Caco-2 (cell line): ENCODE data around the gene MEF2B. TPM values are rescaled to one million over a fixed set of nuclear protein-coding genes. Genes with fewer than 3 reads are reported as not detected.

Source experiments
- BruUV-seq: library from RNA; stranded (reverse); fragments of 400-500 nt; replicated peaks from 2 replicates; lab custom pipeline; 2021; lab: Mats Ljungman, UMichigan
- CTCF ChIA-PET: fragments of 300-600 bp; sonication (Branson Sonifier 250); formaldehyde crosslinking; loops from one replicate; lab custom pipeline; 2022; ENCODE audit warnings: antibody characterized with exemption; lab: Charles Lee
- POLR2A ChIA-PET: fragments of 300-600 bp; sonication (Branson Sonifier 250); formaldehyde crosslinking; loops from one replicate; lab custom pipeline; 2022; ENCODE audit warnings: antibody characterized with exemption; lab: Charles Lee
- DNase-seq, 2 experiments: peaks; one replicate each; pipeline versions ENCODE4 v3.0.0 to v3.0.0-alpha.2; 2020 to 2022
- H3K27me3 ChIP-seq: replicated peaks from 2 replicates; pipeline ENCODE4 v1.6.0; 2011; ENCODE audit warnings: low read length; ENCODE audit not compliant: control insufficient read depth, insufficient read depth
- H3K36me3 ChIP-seq: 2 replicates; pipeline ENCODE4 v1.5.1; 2011; ENCODE audit warnings: low read length; ENCODE audit not compliant: control insufficient read depth, insufficient read depth
- H3K4me1 ChIP-seq: fragments of 250-450 bp; sonication (Bioruptor Pico); 2 replicates; pipeline ENCODE4 v1.5.1; 2020; ENCODE audit warnings: mild to moderate bottlenecking
- H3K4me3 ChIP-seq: 2 replicates; pipeline ENCODE4 v1.5.1; 2011; ENCODE audit warnings: low read depth, mild to moderate bottlenecking, control low read depth, low read length
- H3K9me3 ChIP-seq: fragments of 250-450 bp; sonication (Bioruptor Pico); 2 replicates; pipeline ENCODE4 v1.5.1; 2020; ENCODE audit warnings: mild to moderate bottlenecking, moderate library complexity
- H3K27ac Mint-ChIP-seq: one replicate; pipeline ENCODE4 v1.8.0; 2022; ENCODE audit warnings: mixed read lengths; ENCODE audit not compliant: unreplicated experiment
- H3K27me3 Mint-ChIP-seq: one replicate; pipeline ENCODE4 v1.8.0; 2022; ENCODE audit warnings: mixed read lengths; ENCODE audit not compliant: insufficient read depth, unreplicated experiment
- H3K36me3 Mint-ChIP-seq: one replicate; pipeline ENCODE4 v1.8.0; 2022; ENCODE audit warnings: mild to moderate bottlenecking, mixed read lengths; ENCODE audit not compliant: insufficient read depth, unreplicated experiment
- H3K4me1 Mint-ChIP-seq: one replicate; pipeline ENCODE4 v1.8.0; 2022; ENCODE audit warnings: low read depth, mixed read lengths; ENCODE audit not compliant: unreplicated experiment
- H3K4me3 Mint-ChIP-seq: one replicate; pipeline ENCODE4 v1.8.0; 2022; ENCODE audit warnings: mild to moderate bottlenecking, moderate library complexity, mixed read lengths; ENCODE audit not compliant: unreplicated experiment
- H3K9me3 Mint-ChIP-seq: one replicate; pipeline ENCODE4 v1.8.0; 2022; ENCODE audit warnings: mixed read lengths; ENCODE audit not compliant: unreplicated experiment
- intact Hi-C: fragments of 100-400 bp; cut with micrococcal nuclease; formaldehyde crosslinking; loops from one replicate; pipeline ENCODE4 v1.10.0; 2022; ENCODE audit not compliant: unreplicated experiment
- total RNA-seq: library from RNA; stranded (reverse); gene quantifications from 2 replicates; pipeline ENCODE4 v1.2.3, GENCODE V29; 2022
- TF ChIP-seq, protein P1 (sequence below), 2 experiments: fragments of 200-600 bp in 1 of 2; IDR thresholded peaks; 1 replicate in 1 of 2; 2 replicates in 1 of 2; pipeline versions ENCODE4 v1.5.1 to v1.8.0; 2011 to 2022; ENCODE audit warnings: antibody characterized with exemption in 1 of 2, control low read depth in 1 of 2, inconsistent platforms in 1 of 2, low read depth in 1 of 2, low read length in 1 of 2, mild to moderate bottlenecking in 1 of 2, moderate library complexity in 1 of 2; ENCODE audit not compliant: insufficient read depth in 1 of 2, severe bottlenecking in 1 of 2, unreplicated experiment in 1 of 2

MEF2B gene
- total RNA-seq, 1 experiment from 2014 or later = 0.82 TPM

DNA sequence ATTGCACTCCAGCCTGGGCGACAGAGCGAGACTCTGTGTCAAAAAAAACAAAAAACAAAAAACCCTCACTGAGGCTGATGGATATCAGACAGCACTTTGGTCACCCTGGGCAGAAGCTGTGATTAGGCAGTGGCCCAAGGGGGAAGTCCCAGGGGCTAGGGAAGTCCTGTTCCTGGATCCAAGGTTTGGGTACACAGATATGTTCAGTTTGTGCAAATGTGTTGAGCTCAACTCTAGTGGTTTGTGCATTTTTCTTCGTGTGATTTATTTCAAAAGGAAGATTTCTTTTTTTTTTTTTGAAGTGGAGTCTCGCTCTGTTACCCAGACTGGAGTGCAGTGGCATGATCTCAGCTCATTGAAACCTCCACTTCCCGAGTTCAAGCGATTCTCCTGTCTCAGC lies 12.3 kb downstream of the MEF2B start:
- Mint-ChIP-seq H3K27ac (no peak overlapping the region), H3K36me3 (no peaks in the 10 kb centered on the region), H3K4me3 (no peak overlapping the region), H3K9me3 (no peaks in the 10 kb centered on the region), H3K27me3 (no peaks in the 10 kb centered on the region), H3K4me1 (no peaks in the 10 kb centered on the region)
- intact Hi-C loops = no loop called here
- BruUV-seq = no TSS peak
- Histone ChIP-seq H3K9me3 (no peaks in the 10 kb centered on the region), H3K4me1 (no peaks in the 10 kb centered on the region), H3K4me3 (no peak overlapping the region), H3K27me3 (no peaks in the 10 kb centered on the region), H3K36me3 (no peaks in the 10 kb centered on the region)
- ChIA-PET CTCF (interaction anchor here (0.7 to 1.1 kb wide), 2 partner anchors 43 to 185 kb away, joined by 3 read pairs; no protein-coding TSS in a partner anchor), POLR2A (interaction anchor here (0.6 to 0.7 kb wide), 2 partner anchors 46 to 299 kb away, joined by 3 to 12 read pairs; partner anchors contain the start of gene NR2C2AP)
- DNase-seq = no peak
- TF ChIP-seq, protein P1, sequence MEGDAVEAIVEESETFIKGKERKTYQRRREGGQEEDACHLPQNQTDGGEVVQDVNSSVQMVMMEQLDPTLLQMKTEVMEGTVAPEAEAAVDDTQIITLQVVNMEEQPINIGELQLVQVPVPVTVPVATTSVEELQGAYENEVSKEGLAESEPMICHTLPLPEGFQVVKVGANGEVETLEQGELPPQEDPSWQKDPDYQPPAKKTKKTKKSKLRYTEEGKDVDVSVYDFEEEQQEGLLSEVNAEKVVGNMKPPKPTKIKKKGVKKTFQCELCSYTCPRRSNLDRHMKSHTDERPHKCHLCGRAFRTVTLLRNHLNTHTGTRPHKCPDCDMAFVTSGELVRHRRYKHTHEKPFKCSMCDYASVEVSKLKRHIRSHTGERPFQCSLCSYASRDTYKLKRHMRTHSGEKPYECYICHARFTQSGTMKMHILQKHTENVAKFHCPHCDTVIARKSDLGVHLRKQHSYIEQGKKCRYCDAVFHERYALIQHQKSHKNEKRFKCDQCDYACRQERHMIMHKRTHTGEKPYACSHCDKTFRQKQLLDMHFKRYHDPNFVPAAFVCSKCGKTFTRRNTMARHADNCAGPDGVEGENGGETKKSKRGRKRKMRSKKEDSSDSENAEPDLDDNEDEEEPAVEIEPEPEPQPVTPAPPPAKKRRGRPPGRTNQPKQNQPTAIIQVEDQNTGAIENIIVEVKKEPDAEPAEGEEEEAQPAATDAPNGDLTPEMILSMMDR (IDR thresholded peaks at IDR 0.05; ENCODE audit: insufficient read depth in 1 of 2, low read depth in 1 of 2, low read length in 1 of 2, severe bottlenecking in 1 of 2, unreplicated experiment in 1 of 2) = no peak

DNA sequence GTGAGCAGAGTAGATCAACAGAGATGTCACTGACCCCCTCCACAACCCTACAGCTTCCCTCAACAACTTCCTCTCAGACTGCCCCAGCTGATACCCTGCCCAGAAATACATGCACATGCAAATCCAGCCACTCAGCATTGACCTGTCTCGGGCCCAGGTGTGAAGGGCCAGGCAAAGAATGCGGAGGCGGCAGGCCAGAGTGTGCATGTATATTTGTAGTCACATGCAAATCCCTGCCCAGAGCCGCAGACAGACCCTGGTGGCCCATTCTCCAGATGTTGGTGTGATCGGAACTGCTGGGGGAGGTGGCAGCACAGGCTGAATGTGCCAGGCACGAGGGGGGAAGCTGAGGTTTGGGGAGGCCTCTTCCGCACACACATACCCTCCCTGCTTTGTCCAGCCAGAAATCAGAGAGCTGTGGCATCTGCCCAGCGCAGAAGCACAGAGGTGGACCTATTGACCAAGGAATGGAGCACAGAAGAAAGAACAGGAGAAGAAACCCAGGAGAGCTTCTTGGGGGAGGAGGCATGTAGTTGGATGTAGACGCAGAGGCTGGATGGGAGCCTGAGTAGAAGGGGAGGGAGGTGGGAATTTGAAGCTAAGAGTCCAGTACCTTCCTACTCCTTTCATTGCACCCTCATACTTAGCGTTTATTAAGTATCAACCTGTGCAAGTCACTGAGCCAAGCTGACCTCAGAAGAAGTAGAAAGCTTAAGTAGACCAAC lies 14.4 kb downstream of the MEF2B start:
- Histone ChIP-seq H3K9me3 (no peaks in the 10 kb centered on the region), H3K27me3 (no peaks in the 10 kb centered on the region), H3K4me3 (no peak overlapping the region), H3K36me3 (no peaks in the 10 kb centered on the region), H3K4me1 (no peaks in the 10 kb centered on the region)
- POLR2A ChIA-PET = no interaction called here
- DNase-seq = no peak
- Mint-ChIP-seq H3K27me3 (no peaks in the 10 kb centered on the region), H3K36me3 (no peaks in the 10 kb centered on the region), H3K4me1 (no peaks in the 10 kb centered on the region), H3K9me3 (no peaks in the 10 kb centered on the region), H3K27ac (no peak overlapping the region), H3K4me3 (no peak overlapping the region)
- no TSS peak for BruUV-seq
- intact Hi-C loops = no loop called here
- TF ChIP-seq, protein P1 (IDR thresholded peaks at IDR 0.05; ENCODE audit: insufficient read depth in 1 of 2, low read depth in 1 of 2, low read length in 1 of 2, severe bottlenecking in 1 of 2, unreplicated experiment in 1 of 2) = no peak
- CTCF ChIA-PET = no interaction called here

DNA sequence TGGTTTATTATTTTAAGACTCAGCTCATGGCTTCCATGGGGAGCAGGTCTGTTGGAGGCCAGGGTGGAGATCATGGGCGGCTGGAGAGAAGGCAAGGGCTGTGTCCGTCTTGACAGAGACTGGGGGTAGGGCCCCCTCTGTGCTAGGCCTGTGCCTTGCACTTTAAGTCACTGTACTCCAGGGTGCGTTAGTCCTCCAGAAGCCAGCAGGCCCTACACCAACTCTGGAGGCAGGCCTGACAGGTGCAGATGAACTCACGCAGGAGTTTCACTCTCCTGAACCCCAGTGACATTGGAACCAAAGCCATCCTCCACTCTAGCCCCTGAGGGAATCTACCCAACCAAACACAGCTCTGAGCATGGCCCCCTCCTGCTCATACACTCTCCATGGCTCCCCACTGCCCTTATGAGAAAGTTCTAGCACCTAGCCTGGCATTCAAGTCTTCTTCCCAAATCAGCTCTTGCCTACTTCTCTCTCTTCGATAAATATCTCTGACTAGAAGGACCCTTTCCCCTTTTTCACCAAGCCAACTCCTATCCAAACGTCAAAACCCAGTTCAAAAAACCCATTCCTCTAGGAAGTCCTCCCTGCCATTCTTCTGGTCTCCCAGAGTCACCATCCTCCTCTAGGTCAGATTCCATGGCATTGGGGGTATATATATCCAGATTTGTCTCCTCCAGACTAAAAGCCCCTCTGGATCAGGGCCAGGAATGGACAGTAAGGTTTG lies 15.1 kb downstream of the MEF2B start:
- no peaks in the 10 kb centered on the region for H3K36me3 ChIP-seq
- CTCF ChIA-PET = no interaction called here
- Mint-ChIP-seq H3K27ac (no peak overlapping the region), H3K36me3 (no peaks in the 10 kb centered on the region), H3K4me3 (no peak overlapping the region), H3K27me3 (no peaks in the 10 kb centered on the region), H3K4me1 (no peaks in the 10 kb centered on the region), H3K9me3 (no peaks in the 10 kb centered on the region)
- intact Hi-C loops = no loop called here
- TF ChIP-seq, protein P1 (IDR thresholded peaks at IDR 0.05; ENCODE audit: insufficient read depth in 1 of 2, low read depth in 1 of 2, low read length in 1 of 2, severe bottlenecking in 1 of 2, unreplicated experiment in 1 of 2) = no peak
- no peaks in the 10 kb centered on the region for H3K27me3 ChIP-seq
- H3K9me3 ChIP-seq = no peaks in the 10 kb centered on the region
- no TSS peak for BruUV-seq
- POLR2A ChIA-PET = no interaction called here
- DNase-seq = no peak
- H3K4me3 ChIP-seq = no peak overlapping the region
- H3K4me1 ChIP-seq = no peaks in the 10 kb centered on the region
